ENCODE measurements around the gene FMN1.

DNA sequence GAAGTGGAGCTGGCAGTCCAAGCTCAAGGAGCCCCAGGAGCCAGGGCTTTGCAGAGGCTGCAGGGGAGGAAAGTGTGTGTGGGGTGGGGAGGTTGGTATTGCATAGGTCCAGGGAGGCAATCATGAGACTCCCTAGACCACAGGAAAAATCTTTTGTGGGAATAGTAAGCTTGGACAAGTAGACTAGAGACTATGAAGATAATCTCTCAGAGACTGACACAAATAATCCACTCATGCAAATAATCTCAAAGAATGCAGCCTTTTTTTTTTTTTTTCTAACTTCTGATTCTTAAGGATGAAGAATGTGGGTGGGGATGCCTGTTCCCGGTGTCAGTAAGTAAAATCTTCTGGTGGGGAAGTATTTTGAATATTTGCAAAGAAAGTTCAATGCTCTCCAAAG lies 363.0 kb downstream of the FMN1 start:
- TF ChIP-seq CTCF (IDR thresholded peaks at IDR 0.05) (no peak), POLR2A (IDR thresholded peaks at IDR 0.05) (no peak)
